Measurements from ENCODE around the gene AGBL4. TPM values are rescaled to one million over a fixed set of nuclear protein-coding genes. Genes with fewer than 3 reads are reported as not detected.
"Not testable (repeated sequence)": the region's sequence is repeated elsewhere in the genome, so short reads cannot be mapped to it uniquely, and the experiment has no call there.

The AGBL4 gene
- 0.10 and 0.30 TPM in 2 replicates for total RNA-seq (2014; rRNA removed; shearing (Covaris generic))

DNA sequence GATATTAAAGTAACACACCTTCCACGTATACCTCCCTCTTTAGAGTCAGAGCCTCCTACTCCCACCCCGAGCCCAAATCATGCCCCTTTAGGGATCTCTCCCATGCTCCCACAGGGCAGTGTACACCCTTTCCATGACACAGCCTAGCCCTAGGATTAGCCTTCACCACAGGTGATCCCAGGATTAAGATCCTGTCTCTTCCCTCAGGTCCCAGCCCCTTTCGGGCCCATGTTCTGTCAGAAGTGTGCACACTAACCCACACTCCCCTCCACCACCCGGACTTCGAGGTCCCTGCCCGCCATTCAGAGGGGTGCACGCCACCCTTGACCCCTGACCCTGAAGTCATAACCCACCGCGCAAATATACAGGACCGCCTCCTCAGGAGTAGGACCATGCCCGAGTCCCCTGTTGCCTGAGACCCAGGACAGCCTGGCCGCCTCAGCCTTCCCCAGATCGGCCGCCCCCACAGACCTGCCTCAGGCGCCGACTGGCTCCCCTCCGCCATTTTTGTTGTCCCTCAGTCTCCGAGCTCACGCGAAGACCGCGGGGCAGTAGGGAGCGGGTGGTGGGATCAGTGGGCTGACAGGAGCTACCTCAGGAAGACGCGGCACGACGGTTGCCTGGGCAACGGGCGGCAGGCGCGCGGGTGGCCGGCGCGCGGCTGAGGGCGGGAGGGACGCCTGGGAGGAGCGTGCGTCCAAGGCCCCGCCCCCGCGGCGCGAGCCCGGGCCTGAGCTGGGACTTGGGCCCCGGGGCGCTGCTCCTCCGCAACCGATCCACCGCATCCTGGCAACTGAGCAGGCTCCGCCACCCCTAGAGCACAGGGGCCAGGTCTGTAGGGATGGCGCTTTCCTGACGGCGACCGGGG lies at the start of gene AGBL4:
Gene AGBL4 (minus strand): TSS at position 663 of the 868 bp plus-strand sequence.
- Histone ChIP-seq H3K27me3 (peaks cover 5% of the 10 kb centered on the region; the same call in 1 of the 2 replicates), H3K9me3 (replicated peaks) (no peaks in the 10 kb centered on the region), H3K4me3 (no peak within 1 kb of the TSS), H3K36me3 (no peaks in the 10 kb centered on the region), H3K27ac (no peak within 1 kb of the TSS), H3K4me1 (no peaks in the 10 kb centered on the region)
- DNase-seq: no peak

- H3K4me3 ChIP-seq: no peak overlapping the region
- H3K9me3 ChIP-seq (replicated peaks): no peaks in the 10 kb centered on the region
- H3K27ac ChIP-seq: no peak overlapping the region
- H3K36me3 ChIP-seq: no peaks in the 10 kb centered on the region
- DNase-seq: no peak
- H3K4me1 ChIP-seq: no peaks in the 10 kb centered on the region
- no peaks in the 10 kb centered on the region; the same call in 1 of the 2 replicates for H3K27me3 ChIP-seq
These were observed 43.1 kb upstream of the AGBL4 start for GRCh38 chr1:50066806-50067205.

GRCh38 chr1:50060279-50060678 lies 36.5 kb upstream of the AGBL4 start:
- no peak for DNase-seq
- no peaks in the 10 kb centered on the region for H3K27me3 ChIP-seq
- no peaks in the 10 kb centered on the region for H3K9me3 ChIP-seq (replicated peaks)
- H3K4me3 ChIP-seq: no peak overlapping the region
- no peak overlapping the region for H3K27ac ChIP-seq
- H3K4me1 ChIP-seq: no peaks in the 10 kb centered on the region
- H3K36me3 ChIP-seq: no peaks in the 10 kb centered on the region

GRCh38 chr1:50048791-50049190 lies 25.0 kb upstream of the AGBL4 start:
- no peak overlapping the region for H3K27ac ChIP-seq
- H3K4me3 ChIP-seq: no peak overlapping the region
- no peaks in the 10 kb centered on the region for H3K36me3 ChIP-seq
- no peaks in the 10 kb centered on the region for H3K4me1 ChIP-seq
- H3K9me3 ChIP-seq (replicated peaks): no peaks in the 10 kb centered on the region
- H3K27me3 ChIP-seq: no peaks in the 10 kb centered on the region
- no peak for DNase-seq

DNA sequence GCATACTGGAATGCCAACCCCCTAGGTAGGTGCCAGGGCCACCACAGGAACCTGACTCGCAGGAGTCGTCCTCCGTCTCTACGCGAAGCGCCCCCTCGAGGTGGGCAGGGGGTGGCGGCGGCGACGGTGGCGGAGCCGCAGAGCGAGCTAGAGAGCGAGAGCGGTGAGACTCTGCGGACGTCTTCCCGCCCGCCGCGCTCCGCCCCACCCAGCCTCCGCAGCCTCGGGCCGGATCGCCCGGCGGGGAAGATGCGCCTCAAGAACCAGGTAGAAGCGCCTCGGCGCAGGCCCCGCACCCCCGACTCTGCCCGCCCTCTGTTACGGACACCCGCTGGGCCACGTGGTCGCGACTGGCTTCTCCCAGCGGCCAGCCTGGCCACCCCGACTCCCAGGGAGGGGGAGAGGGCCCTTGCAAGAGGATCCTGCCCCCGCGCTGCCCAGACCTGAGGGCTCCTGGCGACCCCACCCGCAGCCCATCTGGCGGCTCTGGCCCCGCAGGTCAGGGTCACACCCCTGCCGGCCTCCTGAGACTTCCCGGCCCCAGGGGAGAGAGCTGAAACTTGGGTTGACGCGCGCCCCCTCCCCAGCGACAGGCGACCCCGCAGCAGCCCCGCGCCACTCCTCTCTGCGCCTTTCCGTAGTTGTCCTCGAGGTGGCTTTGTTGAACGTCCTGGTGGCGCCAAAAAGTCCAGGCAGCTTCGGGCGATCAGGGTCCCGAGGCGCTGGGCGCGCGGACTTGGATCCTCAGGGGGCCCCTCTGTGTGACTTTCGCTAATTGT lies 24.4 kb upstream of the AGBL4 start:
- H3K4me1 ChIP-seq: no peaks in the 10 kb centered on the region
- H3K27ac ChIP-seq: no peak overlapping the region
- no peaks in the 10 kb centered on the region for H3K27me3 ChIP-seq
- H3K4me3 ChIP-seq: no peak overlapping the region
- DNase-seq: no peak
- no peaks in the 10 kb centered on the region for H3K9me3 ChIP-seq (replicated peaks)
- no peaks in the 10 kb centered on the region for H3K36me3 ChIP-seq

GRCh38 chr1:50038237-50038809 lies 14.6 kb upstream of the AGBL4 start:
- Histone ChIP-seq H3K4me3 (no peak overlapping the region), H3K36me3 (no peaks in the 10 kb centered on the region), H3K27ac (no peak overlapping the region), H3K9me3 (replicated peaks) (no peaks in the 10 kb centered on the region), H3K4me1 (no peaks in the 10 kb centered on the region), H3K27me3 (peaks cover 9% of the 10 kb centered on the region; the same call in 1 of the 2 replicates)
- DNase-seq: no peak

- DNase-seq: no peak
- Histone ChIP-seq H3K27ac (no peak overlapping the region), H3K36me3 (no peaks in the 10 kb centered on the region), H3K27me3 (peaks cover 6% of the 10 kb centered on the region; the same call in 1 of the 2 replicates), H3K9me3 (replicated peaks) (no peaks in the 10 kb centered on the region), H3K4me1 (no peaks in the 10 kb centered on the region), H3K4me3 (no peak overlapping the region)
These were observed 4.0 kb upstream of the AGBL4 start for GRCh38 chr1:50027794-50028193.

GRCh38 chr1:49995734-49996133 lies 28.0 kb downstream of the AGBL4 start:
- peak in 1 of 2 experiments; percentile 6 for DNase-seq
- no peaks in the 10 kb centered on the region for H3K27me3 ChIP-seq
- no peaks in the 10 kb centered on the region for H3K36me3 ChIP-seq
- H3K4me3 ChIP-seq: no peak overlapping the region
- H3K27ac ChIP-seq: no peak overlapping the region
- H3K4me1 ChIP-seq: no peaks in the 10 kb centered on the region
- H3K9me3 ChIP-seq (replicated peaks): no peaks in the 10 kb centered on the region

GRCh38 chr1:49971088-49971487 lies 52.7 kb downstream of the AGBL4 start:
- Histone ChIP-seq H3K27ac (no peak overlapping the region), H3K36me3 (no peaks in the 10 kb centered on the region), H3K27me3 (no peaks in the 10 kb centered on the region; the same call in 1 of the 2 replicates), H3K9me3 (replicated peaks) (no peaks in the 10 kb centered on the region), H3K4me3 (no peak overlapping the region), H3K4me1 (no peaks in the 10 kb centered on the region)
- no peak for DNase-seq

GRCh38 chr1:49951385-49951784 lies 72.4 kb downstream of the AGBL4 start:
- no peaks in the 10 kb centered on the region for H3K9me3 ChIP-seq (replicated peaks)
- no peak overlapping the region for H3K4me3 ChIP-seq
- H3K4me1 ChIP-seq: no peaks in the 10 kb centered on the region
- no peak for DNase-seq
- no peaks in the 10 kb centered on the region for H3K36me3 ChIP-seq
- H3K27ac ChIP-seq: no peak overlapping the region
- H3K27me3 ChIP-seq: no peaks in the 10 kb centered on the region

- not testable (repeated sequence) for H3K4me1 ChIP-seq; H3K9me3 ChIP-seq (replicated peaks); H3K27ac ChIP-seq; H3K4me3 ChIP-seq; DNase-seq; H3K27me3 ChIP-seq; H3K36me3 ChIP-seq
These were observed 108.5 kb downstream of the AGBL4 start for GRCh38 chr1:49915301-49915700.

DNA sequence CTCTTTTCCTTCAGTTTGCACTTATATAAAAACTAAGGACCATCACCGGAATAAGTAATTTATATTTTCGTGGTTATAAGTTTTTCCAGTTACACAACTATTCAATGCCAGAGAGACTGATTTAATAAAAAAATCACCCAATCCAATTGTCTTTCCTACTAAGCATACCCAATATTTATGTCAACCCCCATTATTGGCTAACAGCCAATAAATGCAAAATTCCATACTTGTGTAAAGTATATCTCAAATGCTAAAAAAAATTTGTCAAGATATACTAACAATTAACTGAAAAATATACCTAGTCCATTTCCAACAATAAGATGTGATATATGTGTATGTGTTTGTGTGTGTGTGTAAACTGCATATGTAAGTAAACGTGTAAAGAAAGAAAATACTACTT lies 117.4 kb downstream of the AGBL4 start:
- DNase-seq: no peak
- Histone ChIP-seq H3K27ac (no peak overlapping the region), H3K36me3 (no peaks in the 10 kb centered on the region), H3K4me3 (no peak overlapping the region), H3K9me3 (replicated peaks) (no peaks in the 10 kb centered on the region), H3K27me3 (no peaks in the 10 kb centered on the region; the same call in 1 of the 2 replicates), H3K4me1 (no peaks in the 10 kb centered on the region)

- Histone ChIP-seq H3K27me3 (no peaks in the 10 kb centered on the region), H3K9me3 (replicated peaks) (no peaks in the 10 kb centered on the region), H3K4me1 (no peaks in the 10 kb centered on the region), H3K36me3 (no peaks in the 10 kb centered on the region), H3K27ac (no peak overlapping the region), H3K4me3 (no peak overlapping the region)
- peak; percentile 8 to 14 for DNase-seq
These were observed 159.2 kb downstream of the AGBL4 start for GRCh38 chr1:49864581-49864980.

GRCh38 chr1:49854741-49855140 lies 169.0 kb downstream of the AGBL4 start:
- DNase-seq: no peak
- Histone ChIP-seq H3K4me3 (no peak overlapping the region), H3K9me3 (replicated peaks) (no peaks in the 10 kb centered on the region), H3K4me1 (no peaks in the 10 kb centered on the region), H3K27me3 (no peaks in the 10 kb centered on the region), H3K27ac (no peak overlapping the region), H3K36me3 (no peaks in the 10 kb centered on the region)

DNA sequence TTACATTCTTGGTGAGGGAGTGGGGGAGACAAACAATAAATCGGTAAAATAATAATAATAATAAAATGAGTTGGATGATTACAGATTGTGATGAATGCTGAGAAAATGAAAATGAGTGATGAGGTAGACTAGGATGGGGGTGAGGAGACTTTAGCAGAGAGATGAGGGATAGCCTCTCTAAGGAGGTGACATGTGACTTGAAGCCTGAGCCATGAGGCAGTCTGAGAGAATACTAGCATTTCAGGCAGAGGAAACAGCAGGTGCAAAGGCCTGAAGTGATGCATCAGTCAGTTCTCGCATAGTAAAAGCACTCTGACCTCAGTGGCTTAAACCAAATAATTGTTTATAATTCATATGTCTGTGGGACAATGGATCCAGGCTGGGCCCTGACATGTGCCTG lies 181.2 kb downstream of the AGBL4 start:
- Histone ChIP-seq H3K4me3 (no peak overlapping the region), H3K36me3 (no peaks in the 10 kb centered on the region), H3K27me3 (no peaks in the 10 kb centered on the region), H3K27ac (no peak overlapping the region), H3K4me1 (no peaks in the 10 kb centered on the region), H3K9me3 (replicated peaks) (no peaks in the 10 kb centered on the region)
- no peak for DNase-seq

All from SJCRH30 (cell line).